Peyer's patch (tissue), 4 donors: ENCODE results near the gene CNN2. TPM values are rescaled to one million over a fixed set of nuclear protein-coding genes. Genes with fewer than 3 reads are reported as not detected.
A peak's percentile ranks its signal among the peaks of the same experiment; 100 is the strongest.

Experiments used
- DNase-seq, 3 donors: peaks; one replicate each; pipeline ENCODE4 v3.0.0-alpha.2; 2017 to 2019
- H3K27ac ChIP-seq, 4 donors: fragments of 200-600 bp; sonication (generic); one replicate each; pipeline ENCODE4 v1.5.1; 2016 to 2019
- H3K27me3 ChIP-seq, 2 donors: fragments of 200-600 bp; sonication (generic); one replicate each; pipeline ENCODE4 v1.5.1; 2019
- H3K36me3 ChIP-seq, 3 donors: fragments of 200-600 bp; sonication (generic); one replicate each; pipeline ENCODE4 v1.5.1; 2016 to 2019
- H3K4me1 ChIP-seq, 4 donors: fragments of 200-600 bp; sonication (generic); one replicate each; pipeline ENCODE4 v1.5.1; 2016 to 2019
- H3K4me3 ChIP-seq, 4 donors: fragments of 200-600 bp; sonication (generic); 1 replicate in 3 of 4; 2 replicates in 1 of 4; pipeline ENCODE4 v1.5.1; 2016 to 2019; ENCODE audit warnings: mild to moderate bottlenecking in 1 of 4
- H3K9me3 ChIP-seq, 4 donors: fragments of 200-600 bp; sonication (generic); one replicate each; pipeline ENCODE4 v1.5.1; 2016 to 2019; ENCODE audit warnings: mild to moderate bottlenecking in 1 of 4
- CTCF ChIP-seq, 6 experiments: fragments of 450-650 bp in 4 of 6; fragments of 200-600 bp in 2 of 6; sonication (generic) in 1 of 6; IDR thresholded peaks; one replicate each; pipeline ENCODE4 v1.5.1; 2017 to 2019; ENCODE audit warnings: antibody characterized with exemption in 6 of 6, mild to moderate bottlenecking in 3 of 6, moderate library complexity in 1 of 6
- POLR2A ChIP-seq, 2 donors: fragments of 450-650 bp; IDR thresholded peaks; one replicate each; pipeline ENCODE4 v1.5.1; 2017; ENCODE audit warnings: antibody characterized with exemption in 2 of 2, mild to moderate bottlenecking in 2 of 2, moderate library complexity in 2 of 2
- total RNA-seq, 4 donors: library from RNA; depleted of rRNA; stranded (reverse); fragments of >200 nt; gene quantifications; one replicate each; pipeline ENCODE4 v1.1.0, GENCODE V29; 2016

Gene CNN2
- total RNA-seq, 4 donors from 2014 or later: 20.6 to 47.0 (median 22.6) TPM

GRCh38 chr19:1051791-1052190 lies 25.4 kb downstream of the CNN2 start:
- Histone ChIP-seq H3K4me1 (peaks cover 0 to 4% (median 0%) of the 10 kb centered on the region in 4 donors), H3K27ac (no peak overlapping the region), H3K36me3 (peaks cover 0 to 4% (median 0%) of the 10 kb centered on the region in 3 donors), H3K9me3 (peaks cover 0 to 4% (median 0%) of the 10 kb centered on the region in 4 donors), H3K4me3 (no peak overlapping the region), H3K27me3 (no peaks in the 10 kb centered on the region)
- no peak for DNase-seq
- TF ChIP-seq POLR2A (IDR thresholded peaks at IDR 0.05) (no peak), CTCF (IDR thresholded peaks at IDR 0.05) (no peak)

- no peak for DNase-seq
- Histone ChIP-seq H3K27ac (no peak overlapping the region), H3K9me3 (peaks cover 0 to 6% (median 2%) of the 10 kb centered on the region in 4 donors), H3K27me3 (no peaks in the 10 kb centered on the region), H3K4me3 (no peak overlapping the region), H3K36me3 (no peaks in the 10 kb centered on the region), H3K4me1 (no peaks in the 10 kb centered on the region)
- no peak for TF ChIP-seq CTCF (IDR thresholded peaks at IDR 0.05)
- TF ChIP-seq POLR2A (IDR thresholded peaks at IDR 0.05): no peak
Measured at GRCh38 chr19:1052349-1052975, 26.1 kb downstream of the CNN2 start.

- H3K9me3 ChIP-seq: peaks cover 0 to 7% (median 3%) of the 10 kb centered on the region in 4 donors
- H3K4me1 ChIP-seq: no peaks in the 10 kb centered on the region
- TF ChIP-seq CTCF (IDR thresholded peaks at IDR 0.05): no peak
- no peak for TF ChIP-seq POLR2A (IDR thresholded peaks at IDR 0.05)
- DNase-seq: peak in 1 of 3 donors; percentile 44
- H3K27ac ChIP-seq: no peak overlapping the region
- no peak overlapping the region for H3K4me3 ChIP-seq
- no peaks in the 10 kb centered on the region for H3K36me3 ChIP-seq
- no peaks in the 10 kb centered on the region for H3K27me3 ChIP-seq
Measured at GRCh38 chr19:1053176-1054101, 27.0 kb downstream of the CNN2 start.

GRCh38 chr19:1054102-1055027 lies 28.0 kb downstream of the CNN2 start:
- no peaks in the 10 kb centered on the region for H3K4me1 ChIP-seq

More at GRCh38 chr19:1054102-1055027, 28.0 kb downstream of the CNN2 start:
- H3K36me3 ChIP-seq: no peaks in the 10 kb centered on the region
- no peak overlapping the region for H3K27ac ChIP-seq
- no peaks in the 10 kb centered on the region for H3K27me3 ChIP-seq
- no peak overlapping the region for H3K4me3 ChIP-seq
- peak in 1 of 3 donors; percentile 39 for DNase-seq
- H3K9me3 ChIP-seq: peaks cover 0 to 12% (median 3%) of the 10 kb centered on the region in 4 donors
- no peak for TF ChIP-seq POLR2A (IDR thresholded peaks at IDR 0.05)
- TF ChIP-seq CTCF (IDR thresholded peaks at IDR 0.05): no peak
